Stomach (tissue), 9 donors: ENCODE results near the gene FSTL5. TPM values are rescaled to one million over a fixed set of nuclear protein-coding genes. Genes with fewer than 3 reads are reported as not detected.

Experiments used
- DNase-seq, 2 donors: peaks; one replicate each; pipeline versions ENCODE4 v3.0.0 to v3.0.0-alpha.2; 2013 to 2019
- H3K27ac ChIP-seq, 5 donors: fragments of 200-600 bp in 4 of 5; sonication (generic) in 4 of 5; one replicate each; pipeline ENCODE4 v1.5.1; 2013 to 2019; ENCODE audit warnings: mild to moderate bottlenecking in 1 of 5, moderate library complexity in 1 of 5
- H3K27me3 ChIP-seq, 3 donors: fragments of 200-600 bp; sonication (generic); one replicate each; pipeline ENCODE4 v1.5.1; 2017 to 2019; ENCODE audit warnings: mixed run types in 1 of 3
- H3K36me3 ChIP-seq, 4 donors: fragments of 200-600 bp; sonication (generic); 1 replicate in 3 of 4; 2 replicates in 1 of 4; pipeline ENCODE4 v1.5.1; 2016 to 2019
- H3K4me1 ChIP-seq, 4 donors: fragments of 200-600 bp; sonication (generic); one replicate each; pipeline ENCODE4 v1.5.1; 2016 to 2019
- H3K4me3 ChIP-seq, 4 donors: fragments of 200-600 bp; sonication (generic) in 3 of 4; one replicate each; pipeline ENCODE4 v1.5.1; 2016 to 2019; ENCODE audit warnings: mild to moderate bottlenecking in 1 of 4
- H3K9me3 ChIP-seq, 4 donors: fragments of 200-600 bp; sonication (generic); one replicate each; pipeline ENCODE4 v1.5.1; 2016 to 2019
- EP300 ChIP-seq: sonication (generic); formaldehyde crosslinking; IDR thresholded peaks from one replicate; pipeline ENCODE4 v1.6.1; 2017; ENCODE audit warnings: antibody characterized with exemption
- POLR2A ChIP-seq, 4 donors: fragments of 450-650 bp; IDR thresholded peaks; one replicate each; pipeline ENCODE4 v1.6.1; 2016; ENCODE audit warnings: antibody characterized with exemption in 4 of 4, control low read depth in 2 of 4, mild to moderate bottlenecking in 1 of 4, moderate library complexity in 1 of 4
- POLR2AphosphoS5 ChIP-seq, 3 donors: sonication (generic); formaldehyde crosslinking; IDR thresholded peaks; one replicate each; pipeline ENCODE4 v1.6.1; 2016; ENCODE audit warnings: antibody characterized with exemption in 3 of 3
- WGBS, 5 donors: extraction: QIAGEN DNeasy Blood & Tissue Kit in 3 of 5; methylation state at CpG; one replicate each; pipeline versions ENCODE4 v1.1.5 to v1.1.7; 2013 to 2018; 5-methylcytosine and 5-hydroxymethylcytosine counted together
- intact Hi-C: fragments of 100-400 bp; cut with DNase I; formaldehyde crosslinking; loops from one replicate; pipeline ENCODE4 v1.15.1; 2023; ENCODE audit warnings: low total_unique reads
- polyA plus RNA-seq, 3 donors: library from polyadenylated mRNA; stranded (reverse); fragments of 200-250 nt; gene quantifications; one replicate each; pipeline ENCODE4 v1.2.3, GENCODE V29; 2013
- total RNA-seq, 5 donors: library from RNA; depleted of rRNA; stranded (reverse); fragments of >200 nt; gene quantifications; one replicate each; pipeline versions ENCODE4 v1.1.0 to v1.2.3, GENCODE V29; 2014 to 2016
- TF ChIP-seq, protein P1 (sequence below), 7 experiments: fragments of 450-650 bp in 4 of 7; fragments of 200-600 bp in 3 of 7; sonication (generic) in 3 of 7; IDR thresholded peaks; one replicate each; pipeline ENCODE4 v1.5.1; 2016 to 2019; ENCODE audit warnings: antibody characterized with exemption in 7 of 7, control low read depth in 2 of 7, mild to moderate bottlenecking in 1 of 7
- donor health status: healthy with polysubstance abuse.
- donor health status: Bipolar disorder and iron deficiency.
- donor health status: healthy.

FSTL5 gene
- total and polyA plus RNA-seq, 8 donors: 4.6 TPM; not detected in 7

- no peaks in the 10 kb centered on the region for H3K4me1 ChIP-seq
- no peaks in the 10 kb centered on the region for H3K9me3 ChIP-seq
- no peak overlapping the region for H3K4me3 ChIP-seq
- DNase-seq: no peak
- intact Hi-C loops: no loop called here
- no peaks in the 10 kb centered on the region for H3K27me3 ChIP-seq
- TF ChIP-seq, protein P1, sequence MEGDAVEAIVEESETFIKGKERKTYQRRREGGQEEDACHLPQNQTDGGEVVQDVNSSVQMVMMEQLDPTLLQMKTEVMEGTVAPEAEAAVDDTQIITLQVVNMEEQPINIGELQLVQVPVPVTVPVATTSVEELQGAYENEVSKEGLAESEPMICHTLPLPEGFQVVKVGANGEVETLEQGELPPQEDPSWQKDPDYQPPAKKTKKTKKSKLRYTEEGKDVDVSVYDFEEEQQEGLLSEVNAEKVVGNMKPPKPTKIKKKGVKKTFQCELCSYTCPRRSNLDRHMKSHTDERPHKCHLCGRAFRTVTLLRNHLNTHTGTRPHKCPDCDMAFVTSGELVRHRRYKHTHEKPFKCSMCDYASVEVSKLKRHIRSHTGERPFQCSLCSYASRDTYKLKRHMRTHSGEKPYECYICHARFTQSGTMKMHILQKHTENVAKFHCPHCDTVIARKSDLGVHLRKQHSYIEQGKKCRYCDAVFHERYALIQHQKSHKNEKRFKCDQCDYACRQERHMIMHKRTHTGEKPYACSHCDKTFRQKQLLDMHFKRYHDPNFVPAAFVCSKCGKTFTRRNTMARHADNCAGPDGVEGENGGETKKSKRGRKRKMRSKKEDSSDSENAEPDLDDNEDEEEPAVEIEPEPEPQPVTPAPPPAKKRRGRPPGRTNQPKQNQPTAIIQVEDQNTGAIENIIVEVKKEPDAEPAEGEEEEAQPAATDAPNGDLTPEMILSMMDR (IDR thresholded peaks at IDR 0.05): no peak
- H3K36me3 ChIP-seq: no peaks in the 10 kb centered on the region
- H3K27ac ChIP-seq: no peak overlapping the region
These were observed 334.2 kb downstream of the FSTL5 start for GRCh38 chr4:161829591-161829990.

- no peaks in the 10 kb centered on the region for H3K4me1 ChIP-seq
These were observed 335.7 kb downstream of the FSTL5 start for GRCh38 chr4:161828061-161828460.

GRCh38 chr4:161827013-161827412 is 336.8 kb downstream of the FSTL5 start:
- Histone ChIP-seq H3K27ac (no peak overlapping the region), H3K27me3 (no peaks in the 10 kb centered on the region), H3K4me1 (no peaks in the 10 kb centered on the region), H3K36me3 (no peaks in the 10 kb centered on the region), H3K4me3 (no peak overlapping the region), H3K9me3 (peaks cover 0 to 16% (median 13%) of the 10 kb centered on the region in 4 donors)
- TF ChIP-seq EP300 (no peak), POLR2AphosphoS5 (IDR thresholded peaks at IDR 0.05) (no peak)
- TF ChIP-seq, protein P1 (IDR thresholded peaks at IDR 0.05): no peak
- no peak for DNase-seq
- intact Hi-C loops: no loop called here
- 84 to 96% (median 92%) methylated on average over 3 of the region's 3 CpGs for WGBS, 5 donors

More at GRCh38 chr4:161828061-161828460, 335.7 kb downstream of the FSTL5 start:
- no peaks in the 10 kb centered on the region for H3K27me3 ChIP-seq
- no peaks in the 10 kb centered on the region for H3K36me3 ChIP-seq
- H3K27ac ChIP-seq: no peak overlapping the region
- intact Hi-C loops: no loop called here
- 36 to 67% (median 63%) methylated on average over 1 of the region's 1 CpG for WGBS, 5 donors
- TF ChIP-seq EP300 (no peak), POLR2AphosphoS5 (IDR thresholded peaks at IDR 0.05) (no peak), POLR2A (IDR thresholded peaks at IDR 0.05) (no peak)
- TF ChIP-seq, protein P1 (IDR thresholded peaks at IDR 0.05): no peak
- no peak for DNase-seq
- H3K9me3 ChIP-seq: peaks cover 0 to 6% (median 5%) of the 10 kb centered on the region in 4 donors
- H3K4me3 ChIP-seq: no peak overlapping the region

DNA sequence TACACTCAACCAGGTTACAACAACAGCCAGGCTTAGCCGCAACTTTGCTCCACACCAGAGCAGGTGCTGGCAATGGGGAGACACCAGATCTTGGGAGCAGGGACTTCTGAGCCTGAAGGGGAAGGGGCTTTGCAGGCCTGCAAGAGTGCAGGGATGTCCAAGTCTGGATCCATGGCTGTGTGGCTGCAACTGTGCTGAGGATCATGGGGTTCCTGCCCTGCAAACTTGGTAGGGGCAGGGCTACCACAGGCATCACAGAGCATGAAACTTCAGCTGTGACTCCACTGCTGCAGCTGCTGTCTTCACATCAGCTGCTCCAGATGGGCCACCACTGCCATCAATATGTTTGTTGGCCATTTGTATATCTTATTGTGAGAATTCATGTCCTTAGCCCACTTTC is 340.4 kb downstream of the FSTL5 start:
- no peaks in the 10 kb centered on the region for H3K27me3 ChIP-seq
- no peak overlapping the region for H3K27ac ChIP-seq
- 83 to 100% (median 100%) methylated on average over 1 of the region's 1 CpG for WGBS, 5 donors
- TF ChIP-seq POLR2AphosphoS5 (IDR thresholded peaks at IDR 0.05) (no peak), POLR2A (IDR thresholded peaks at IDR 0.05) (no peak), EP300 (no peak)
- TF ChIP-seq, protein P1 (IDR thresholded peaks at IDR 0.05): no peak
- peaks cover 0 to 20% (median 15%) of the 10 kb centered on the region in 4 donors for H3K9me3 ChIP-seq
- no peak for DNase-seq
- no peak overlapping the region for H3K4me3 ChIP-seq
- intact Hi-C loops: no loop called here
- H3K36me3 ChIP-seq: no peaks in the 10 kb centered on the region
- no peaks in the 10 kb centered on the region for H3K4me1 ChIP-seq
